HL-60 (cell line): Measurements from ENCODE around the gene DUOX2.
A peak's percentile ranks its signal among the peaks of the same experiment; 100 is the strongest.

ENCODE experiments used
- DNase-seq, 2 experiments: peaks; one replicate each; pipeline ENCODE4 v3.0.0-alpha.2; 2010 to 2020; ENCODE audit warnings: low read depth in 1 of 2, low spot score in 1 of 2
- H3K27ac ChIP-seq: fragments of 250-450 bp; sonication (Bioruptor Pico); replicated peaks from 2 replicates; pipeline ENCODE4 v1.5.1; 2020; ENCODE audit warnings: mild to moderate bottlenecking, moderate library complexity
- H3K27me3 ChIP-seq: fragments of 250-450 bp; sonication (Bioruptor Pico); 2 replicates; pipeline ENCODE4 v1.5.1; 2021; ENCODE audit warnings: mild to moderate bottlenecking, moderate library complexity; ENCODE audit not compliant: insufficient read depth, poor library complexity, severe bottlenecking
- H3K4me3 ChIP-seq: replicated peaks from 2 replicates; pipeline ENCODE4 v1.5.1; 2011; ENCODE audit warnings: mild to moderate bottlenecking, control low read depth, low read length; ENCODE audit not compliant: insufficient read depth
- GABPA ChIP-seq: IDR thresholded peaks from 2 replicates; pipeline ENCODE4 v1.6.1; 2012; ENCODE audit warnings: low read depth
- POLR2AphosphoS5 ChIP-seq: IDR thresholded peaks from 2 replicates; pipeline ENCODE4 v1.6.1; 2012; ENCODE audit warnings: low read depth
- SPI1 ChIP-seq: IDR thresholded peaks from 2 replicates; pipeline ENCODE4 v1.6.1; 2012; ENCODE audit warnings: low read depth, mild to moderate bottlenecking, borderline replicate concordance
- TF ChIP-seq, protein P1 (sequence below): IDR thresholded peaks from one replicate; pipeline ENCODE4 v1.5.1; 2011; ENCODE audit warnings: low read length, control low read depth, inconsistent platforms; ENCODE audit not compliant: insufficient read depth
- TF ChIP-seq, protein P2 (sequence below): IDR thresholded peaks from 2 replicates; pipeline ENCODE4 v1.6.1; 2012; ENCODE audit warnings: low read depth; ENCODE audit not compliant: insufficient replicate concordance

The DUOX2 gene

DNA sequence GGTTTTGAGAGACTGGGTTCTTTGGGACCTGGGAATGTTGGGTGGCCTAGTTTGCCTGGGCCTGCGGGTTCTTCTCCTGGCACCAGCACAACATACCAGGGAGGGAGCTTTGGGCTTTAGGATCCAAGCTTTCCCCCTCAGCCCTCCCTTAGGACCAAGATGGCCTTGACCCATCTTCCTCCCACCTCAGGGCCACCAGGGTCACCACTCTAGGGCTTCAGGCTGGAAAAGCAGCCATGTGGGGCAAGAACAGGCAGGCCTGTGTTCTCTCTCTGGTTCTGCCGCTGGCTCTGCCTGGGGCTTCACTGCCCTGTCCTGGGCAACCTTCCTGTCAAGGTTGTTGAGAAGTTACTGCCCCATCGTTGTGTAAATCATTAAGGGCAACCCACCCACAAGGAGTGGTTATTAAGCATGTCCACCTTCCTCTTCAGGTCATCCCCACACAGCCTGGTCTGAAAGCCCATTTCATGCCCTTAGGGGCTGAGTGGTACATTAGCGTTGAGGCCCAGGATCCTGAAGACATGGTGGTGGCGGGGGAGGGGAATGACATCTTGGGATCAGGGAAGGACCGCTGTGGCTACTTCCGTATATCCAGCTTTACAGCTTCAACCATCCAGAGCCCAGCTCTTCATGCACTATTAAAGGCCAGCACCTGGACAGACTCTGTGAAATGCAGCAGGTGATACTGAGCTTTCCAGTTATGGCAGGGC lies 16.5 kb upstream of the DUOX2 start:
- no peak overlapping the region for H3K4me3 ChIP-seq
- no peak for DNase-seq
- no peak overlapping the region for H3K27ac ChIP-seq
- H3K27me3 ChIP-seq, result peaks cover 52% of the 10 kb centered on the region
- TF ChIP-seq POLR2AphosphoS5 (no peak), SPI1 (no peak), GABPA (no peak)
- TF ChIP-seq, protein P1, sequence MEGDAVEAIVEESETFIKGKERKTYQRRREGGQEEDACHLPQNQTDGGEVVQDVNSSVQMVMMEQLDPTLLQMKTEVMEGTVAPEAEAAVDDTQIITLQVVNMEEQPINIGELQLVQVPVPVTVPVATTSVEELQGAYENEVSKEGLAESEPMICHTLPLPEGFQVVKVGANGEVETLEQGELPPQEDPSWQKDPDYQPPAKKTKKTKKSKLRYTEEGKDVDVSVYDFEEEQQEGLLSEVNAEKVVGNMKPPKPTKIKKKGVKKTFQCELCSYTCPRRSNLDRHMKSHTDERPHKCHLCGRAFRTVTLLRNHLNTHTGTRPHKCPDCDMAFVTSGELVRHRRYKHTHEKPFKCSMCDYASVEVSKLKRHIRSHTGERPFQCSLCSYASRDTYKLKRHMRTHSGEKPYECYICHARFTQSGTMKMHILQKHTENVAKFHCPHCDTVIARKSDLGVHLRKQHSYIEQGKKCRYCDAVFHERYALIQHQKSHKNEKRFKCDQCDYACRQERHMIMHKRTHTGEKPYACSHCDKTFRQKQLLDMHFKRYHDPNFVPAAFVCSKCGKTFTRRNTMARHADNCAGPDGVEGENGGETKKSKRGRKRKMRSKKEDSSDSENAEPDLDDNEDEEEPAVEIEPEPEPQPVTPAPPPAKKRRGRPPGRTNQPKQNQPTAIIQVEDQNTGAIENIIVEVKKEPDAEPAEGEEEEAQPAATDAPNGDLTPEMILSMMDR, result no peak

DNA sequence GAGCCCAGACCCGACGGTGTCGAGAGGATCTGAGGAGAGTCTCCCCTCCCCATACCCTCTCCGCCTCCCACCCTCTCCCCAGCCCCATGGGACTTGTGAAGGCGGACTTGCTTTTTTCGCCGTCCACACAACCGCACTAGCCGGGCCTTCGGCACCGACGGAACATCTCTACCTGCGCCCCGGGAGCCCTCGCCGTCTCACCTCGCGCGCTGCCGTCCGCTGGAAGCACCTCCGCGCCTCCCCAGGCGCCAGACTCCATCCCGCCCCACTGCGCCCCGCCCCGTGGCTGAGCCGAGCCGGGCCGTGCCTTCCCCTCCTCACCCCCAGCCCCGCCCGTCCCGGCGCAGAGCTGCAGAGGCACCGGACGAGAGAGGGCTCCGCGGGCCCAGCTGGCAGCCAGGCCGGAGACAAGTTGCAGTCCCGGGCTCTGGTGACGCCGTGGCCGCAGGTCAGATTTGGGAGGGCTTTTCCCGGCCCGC lies 15.7 kb upstream of the DUOX2 start, which contains the start of the genes DUOX1 and DUOXA1:
Gene DUOX1 (plus strand): TSS at position 344 of the 479 bp plus-strand sequence. CDS start 1,973 bp downstream, outside the sequence.
Gene DUOXA1 (minus strand): TSS at position 229 of the 479 bp plus-strand sequence. CDS start 6,865 bp downstream, outside the sequence.
- Histone ChIP-seq H3K4me3 (no peak within 1 kb of the TSS), H3K27me3 (peaks cover 50% of the 10 kb centered on the region), H3K27ac (no peak within 1 kb of the TSS)
- no peak for TF ChIP-seq POLR2AphosphoS5
- no peak for TF ChIP-seq GABPA
- TF ChIP-seq, protein P2, sequence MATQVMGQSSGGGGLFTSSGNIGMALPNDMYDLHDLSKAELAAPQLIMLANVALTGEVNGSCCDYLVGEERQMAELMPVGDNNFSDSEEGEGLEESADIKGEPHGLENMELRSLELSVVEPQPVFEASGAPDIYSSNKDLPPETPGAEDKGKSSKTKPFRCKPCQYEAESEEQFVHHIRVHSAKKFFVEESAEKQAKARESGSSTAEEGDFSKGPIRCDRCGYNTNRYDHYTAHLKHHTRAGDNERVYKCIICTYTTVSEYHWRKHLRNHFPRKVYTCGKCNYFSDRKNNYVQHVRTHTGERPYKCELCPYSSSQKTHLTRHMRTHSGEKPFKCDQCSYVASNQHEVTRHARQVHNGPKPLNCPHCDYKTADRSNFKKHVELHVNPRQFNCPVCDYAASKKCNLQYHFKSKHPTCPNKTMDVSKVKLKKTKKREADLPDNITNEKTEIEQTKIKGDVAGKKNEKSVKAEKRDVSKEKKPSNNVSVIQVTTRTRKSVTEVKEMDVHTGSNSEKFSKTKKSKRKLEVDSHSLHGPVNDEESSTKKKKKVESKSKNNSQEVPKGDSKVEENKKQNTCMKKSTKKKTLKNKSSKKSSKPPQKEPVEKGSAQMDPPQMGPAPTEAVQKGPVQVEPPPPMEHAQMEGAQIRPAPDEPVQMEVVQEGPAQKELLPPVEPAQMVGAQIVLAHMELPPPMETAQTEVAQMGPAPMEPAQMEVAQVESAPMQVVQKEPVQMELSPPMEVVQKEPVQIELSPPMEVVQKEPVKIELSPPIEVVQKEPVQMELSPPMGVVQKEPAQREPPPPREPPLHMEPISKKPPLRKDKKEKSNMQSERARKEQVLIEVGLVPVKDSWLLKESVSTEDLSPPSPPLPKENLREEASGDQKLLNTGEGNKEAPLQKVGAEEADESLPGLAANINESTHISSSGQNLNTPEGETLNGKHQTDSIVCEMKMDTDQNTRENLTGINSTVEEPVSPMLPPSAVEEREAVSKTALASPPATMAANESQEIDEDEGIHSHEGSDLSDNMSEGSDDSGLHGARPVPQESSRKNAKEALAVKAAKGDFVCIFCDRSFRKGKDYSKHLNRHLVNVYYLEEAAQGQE, result no peak
- TF ChIP-seq, protein P1, result no peak
- no peak for TF ChIP-seq SPI1
- no peak for DNase-seq

DNA sequence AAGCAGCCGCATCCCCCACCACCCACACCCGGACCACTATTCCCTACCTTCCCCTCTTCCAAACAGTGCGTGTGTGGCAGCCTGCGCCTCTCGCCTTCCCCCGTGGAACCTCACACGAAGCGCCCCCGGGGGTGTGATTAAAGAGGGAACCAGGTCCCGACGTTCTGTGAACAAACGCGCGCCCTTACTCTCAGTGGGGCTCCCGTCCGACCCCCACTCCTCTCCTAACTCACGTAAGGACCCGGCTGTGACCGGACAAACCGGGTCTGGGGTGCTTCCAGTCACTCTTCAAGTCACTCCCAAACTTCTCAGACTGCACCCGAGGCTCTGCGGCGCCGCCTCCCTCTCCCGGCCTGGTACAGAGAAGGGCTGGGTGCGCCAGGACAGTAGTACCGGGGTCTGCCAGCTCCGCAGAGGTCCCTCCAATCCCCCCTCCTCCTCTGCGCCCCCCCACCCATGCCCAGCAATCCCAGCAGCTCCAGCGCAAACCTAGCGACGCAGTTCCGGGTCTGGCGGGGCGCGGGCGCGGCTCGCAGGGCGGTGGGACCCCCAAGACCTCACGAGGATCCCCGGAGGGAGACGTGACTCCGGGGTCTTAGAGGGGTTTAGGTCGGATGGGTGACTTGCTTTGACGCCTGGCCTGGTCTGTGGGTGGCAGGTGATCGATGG lies 15.1 kb upstream of the DUOX2 start:
- TF ChIP-seq SPI1, result no peak
- TF ChIP-seq, protein P1, result no peak
- no peak overlapping the region for H3K4me3 ChIP-seq
- H3K27me3 ChIP-seq, result peaks cover 45% of the 10 kb centered on the region
- DNase-seq, result no peak
- H3K27ac ChIP-seq, result no peak overlapping the region

DNA sequence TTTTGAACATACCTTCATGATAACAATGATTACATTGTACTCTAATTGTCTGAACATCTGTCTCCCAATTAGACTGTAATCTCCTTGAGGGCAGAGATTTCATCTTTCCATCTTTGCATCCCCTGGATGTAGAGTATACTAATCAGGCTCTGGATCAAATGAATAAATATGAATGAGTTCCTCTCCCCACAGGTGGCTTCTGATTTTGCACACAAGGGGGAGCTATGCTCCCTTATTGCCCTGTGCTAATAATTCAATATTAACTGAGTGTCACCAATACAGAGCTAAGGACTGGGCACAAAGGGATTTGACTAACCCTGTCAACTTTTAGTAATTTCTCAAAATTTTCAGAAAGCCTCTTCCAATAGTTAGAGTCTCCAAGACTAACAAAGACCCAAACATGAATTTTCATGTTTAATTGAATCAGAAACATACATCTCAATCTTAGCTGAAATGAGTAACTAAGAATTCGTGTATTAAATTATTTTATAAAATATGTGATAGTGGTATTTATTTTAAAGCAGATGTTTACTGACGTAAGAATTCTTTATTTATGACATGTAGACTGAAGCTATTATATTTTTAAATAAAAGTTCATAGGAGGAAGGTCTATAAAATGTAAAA lies 12.7 kb upstream of the DUOX2 start:
- Histone ChIP-seq H3K27me3 (peaks cover 44% of the 10 kb centered on the region), H3K4me3 (no peak overlapping the region), H3K27ac (no peak overlapping the region)
- TF ChIP-seq POLR2AphosphoS5, result no peak
- TF ChIP-seq, protein P1, result peak; percentile 71
- TF ChIP-seq, protein P2, result no peak
- TF ChIP-seq SPI1, result 0 out of 2 replicates have a peak, but pooled peaks have one; percentile 24
- DNase-seq, result peak; percentile 26 to 39
